HepG2 (cell line): Measurements from ENCODE around the gene ABCA2. TPM values are rescaled to one million over a fixed set of nuclear protein-coding genes. Genes with fewer than 3 reads are reported as not detected.

Experiments used
- ATF4 ChIP-seq, 2 experiments: fragments of 450-650 bp in 1 of 2; sonication (generic) in 1 of 2; formaldehyde crosslinking; IDR thresholded peaks; 2 replicates each; pipeline versions ENCODE4 v1.5.0 to v1.8.0; 2020 to 2022; ENCODE audit warnings: mild to moderate bottlenecking in 1 of 2, missing genetic modification reagents in 1 of 2
- HES4 ChIP-seq: sonication (generic); formaldehyde crosslinking; IDR thresholded peaks from 2 replicates; pipeline ENCODE4 v1.9.0; 2021; ENCODE audit warnings: mild to moderate bottlenecking, missing genetic modification reagents, borderline replicate concordance
- MTA1 ChIP-seq: sonication (generic); formaldehyde crosslinking; IDR thresholded peaks from 2 replicates; pipeline ENCODE4 v1.4.0; 2020; ENCODE audit warnings: missing genetic modification reagents, mild to moderate bottlenecking, borderline replicate concordance
- NCOA2 ChIP-seq: sonication (generic); formaldehyde crosslinking; IDR thresholded peaks from 2 replicates; pipeline ENCODE4 v1.8.0; 2022; ENCODE audit warnings: inconsistent platforms
- SALL2 ChIP-seq: sonication (generic); formaldehyde crosslinking; IDR thresholded peaks from 2 replicates; pipeline ENCODE4 v1.8.1; 2023; ENCODE audit warnings: mild to moderate bottlenecking, missing genetic modification reagents, inconsistent platforms
- SMAD3 ChIP-seq: sonication (generic); formaldehyde crosslinking; IDR thresholded peaks from 2 replicates; pipeline ENCODE4 v1.4.0; 2020; ENCODE audit warnings: missing genetic modification reagents
- SP140L ChIP-seq: sonication (generic); formaldehyde crosslinking; IDR thresholded peaks from 2 replicates; pipeline ENCODE4 v1.4.0; 2020; ENCODE audit warnings: missing genetic modification reagents, borderline replicate concordance
- TCF7 ChIP-seq: sonication (generic); IDR thresholded peaks from 2 replicates; pipeline ENCODE4 v1.6.1; 2016; ENCODE audit warnings: antibody characterized with exemption, low read depth
- TFE3 ChIP-seq: IDR thresholded peaks from 2 replicates; pipeline ENCODE4 v1.6.1; 2016
- ZMAT3 ChIP-seq: sonication (generic); formaldehyde crosslinking; conservative IDR thresholded peaks from 2 replicates; pipeline ENCODE4 v1.7.0; 2021; ENCODE audit warnings: missing genetic modification reagents
- ZNF12 ChIP-seq: sonication (generic); formaldehyde crosslinking; IDR thresholded peaks from 2 replicates; pipeline ENCODE4 v1.5.0; 2020; ENCODE audit warnings: missing genetic modification reagents
- ZNF567 ChIP-seq: sonication (generic); formaldehyde crosslinking; IDR thresholded peaks from 2 replicates; pipeline ENCODE4 v1.8.1; 2023; ENCODE audit warnings: mild to moderate bottlenecking, missing genetic modification reagents, borderline replicate concordance
- ZNF570 ChIP-seq: sonication (generic); formaldehyde crosslinking; IDR thresholded peaks from 2 replicates; pipeline ENCODE4 v1.4.0; 2020; ENCODE audit warnings: mild to moderate bottlenecking, missing genetic modification reagents, borderline replicate concordance
- ZSCAN12 ChIP-seq: sonication (generic); formaldehyde crosslinking; IDR thresholded peaks from 2 replicates; pipeline ENCODE4 v1.9.0; 2021; ENCODE audit warnings: mild to moderate bottlenecking, missing genetic modification reagents
- polyA plus RNA-seq, 8 experiments: library from polyadenylated mRNA; depleted of rRNA in 3 of 8; stranded (reverse) in 7 of 8; unstranded in 1 of 8; fragments of >200 nt; fragmentation: Illumina TruSeq in 4 of 8; extraction: Trizol in 4 of 8; gene quantifications; 2 replicates each; pipeline versions ENCODE4 v1.2.1 to v1.2.3, GENCODE V29; 2011 to 2016; ENCODE audit warnings: low read depth in 4 of 8, missing spikeins in 1 of 8, mixed read lengths in 1 of 8; ENCODE audit not compliant: insufficient read depth in 1 of 8
- total RNA-seq, 5 experiments: library from RNA; depleted of rRNA; stranded (reverse); fragments of >200 nt; fragmentation: Illumina TruSeq; extraction: Trizol; gene quantifications; 2 replicates each; pipeline ENCODE4 v1.2.3, GENCODE V29; 2016; ENCODE audit warnings: low read depth in 1 of 5
- TF ChIP-seq, protein P1 (sequence below): sonication (generic); formaldehyde crosslinking; IDR thresholded peaks from 2 replicates; pipeline ENCODE4 v1.5.1; 2020; ENCODE audit warnings: mild to moderate bottlenecking, missing genetic modification reagents, moderate library complexity
- TF ChIP-seq, protein P2 (sequence below): sonication (generic); formaldehyde crosslinking; IDR thresholded peaks from 2 replicates; pipeline ENCODE4 v1.4.0; 2020; ENCODE audit warnings: missing genetic modification reagents
- TF ChIP-seq, protein P3 (sequence below): sonication (generic); formaldehyde crosslinking; conservative IDR thresholded peaks from 2 replicates; pipeline ENCODE4 v1.8.1; 2023; ENCODE audit warnings: missing genetic modification reagents
- TF ChIP-seq, protein P4 (sequence below): sonication (generic); formaldehyde crosslinking; IDR thresholded peaks from 2 replicates; pipeline ENCODE4 v1.4.0; 2020; ENCODE audit warnings: missing genetic modification reagents

The ABCA2 gene
- total and polyA plus RNA-seq, 2 of the 13 experiments (the other 11 are each of a cell fraction or from before 2014, with no cell fraction given), result 2.9 to 19.2 TPM

GRCh38 chr9:137046088-137046787 is 18.2 kb upstream of the ABCA2 start, which contains the start of gene NPDC1 (continued):
- TF ChIP-seq ZNF567 (CRISPR knock-in tag), result 0 out of 2 replicates have a peak, but pooled peaks have one; percentile 73
- peak in 1 of 2 experiments; percentile 53; a peak in 1 of 4 replicates for TF ChIP-seq ATF4 (CRISPR knock-in tag; IDR thresholded peaks at IDR 0.05)
- TF ChIP-seq HES4 (CRISPR knock-in tag), result peak; percentile 66; the same call in 1 of the 2 replicates
- peak; percentile 96 for TF ChIP-seq SMAD3
- TF ChIP-seq, protein P1, sequence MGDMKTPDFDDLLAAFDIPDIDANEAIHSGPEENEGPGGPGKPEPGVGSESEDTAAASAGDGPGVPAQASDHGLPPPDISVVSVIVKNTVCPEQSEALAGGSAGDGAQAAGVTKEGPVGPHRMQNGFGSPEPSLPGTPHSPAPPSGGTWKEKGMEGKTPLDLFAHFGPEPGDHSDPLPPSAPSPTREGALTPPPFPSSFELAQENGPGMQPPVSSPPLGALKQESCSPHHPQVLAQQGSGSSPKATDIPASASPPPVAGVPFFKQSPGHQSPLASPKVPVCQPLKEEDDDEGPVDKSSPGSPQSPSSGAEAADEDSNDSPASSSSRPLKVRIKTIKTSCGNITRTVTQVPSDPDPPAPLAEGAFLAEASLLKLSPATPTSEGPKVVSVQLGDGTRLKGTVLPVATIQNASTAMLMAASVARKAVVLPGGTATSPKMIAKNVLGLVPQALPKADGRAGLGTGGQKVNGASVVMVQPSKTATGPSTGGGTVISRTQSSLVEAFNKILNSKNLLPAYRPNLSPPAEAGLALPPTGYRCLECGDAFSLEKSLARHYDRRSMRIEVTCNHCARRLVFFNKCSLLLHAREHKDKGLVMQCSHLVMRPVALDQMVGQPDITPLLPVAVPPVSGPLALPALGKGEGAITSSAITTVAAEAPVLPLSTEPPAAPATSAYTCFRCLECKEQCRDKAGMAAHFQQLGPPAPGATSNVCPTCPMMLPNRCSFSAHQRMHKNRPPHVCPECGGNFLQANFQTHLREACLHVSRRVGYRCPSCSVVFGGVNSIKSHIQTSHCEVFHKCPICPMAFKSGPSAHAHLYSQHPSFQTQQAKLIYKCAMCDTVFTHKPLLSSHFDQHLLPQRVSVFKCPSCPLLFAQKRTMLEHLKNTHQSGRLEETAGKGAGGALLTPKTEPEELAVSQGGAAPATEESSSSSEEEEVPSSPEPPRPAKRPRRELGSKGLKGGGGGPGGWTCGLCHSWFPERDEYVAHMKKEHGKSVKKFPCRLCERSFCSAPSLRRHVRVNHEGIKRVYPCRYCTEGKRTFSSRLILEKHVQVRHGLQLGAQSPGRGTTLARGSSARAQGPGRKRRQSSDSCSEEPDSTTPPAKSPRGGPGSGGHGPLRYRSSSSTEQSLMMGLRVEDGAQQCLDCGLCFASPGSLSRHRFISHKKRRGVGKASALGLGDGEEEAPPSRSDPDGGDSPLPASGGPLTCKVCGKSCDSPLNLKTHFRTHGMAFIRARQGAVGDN (CRISPR knock-in tag), result peak; percentile 79
- peak; percentile 51; the same call in 1 of the 2 replicates for TF ChIP-seq NCOA2 (CRISPR knock-in tag)
- TF ChIP-seq MTA1 (CRISPR knock-in tag), result 0 out of 2 replicates have a peak, but pooled peaks have one; percentile 58
- peak; percentile 55; the same call in 1 of the 2 replicates for TF ChIP-seq TFE3 (CRISPR knock-in tag)
- peak; percentile 78; the same call in 1 of the 2 replicates for TF ChIP-seq ZSCAN12 (CRISPR knock-in tag)
- TF ChIP-seq, protein P2, sequence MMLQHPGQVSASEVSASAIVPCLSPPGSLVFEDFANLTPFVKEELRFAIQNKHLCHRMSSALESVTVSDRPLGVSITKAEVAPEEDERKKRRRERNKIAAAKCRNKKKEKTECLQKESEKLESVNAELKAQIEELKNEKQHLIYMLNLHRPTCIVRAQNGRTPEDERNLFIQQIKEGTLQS (CRISPR knock-in tag), result peak; percentile 49; the same call in 1 of the 2 replicates
- no peak for TF ChIP-seq ZNF570 (CRISPR knock-in tag)
- TF ChIP-seq ZNF12 (CRISPR knock-in tag), result 0 out of 2 replicates have a peak, but pooled peaks have one; percentile 40
- TF ChIP-seq, protein P3, sequence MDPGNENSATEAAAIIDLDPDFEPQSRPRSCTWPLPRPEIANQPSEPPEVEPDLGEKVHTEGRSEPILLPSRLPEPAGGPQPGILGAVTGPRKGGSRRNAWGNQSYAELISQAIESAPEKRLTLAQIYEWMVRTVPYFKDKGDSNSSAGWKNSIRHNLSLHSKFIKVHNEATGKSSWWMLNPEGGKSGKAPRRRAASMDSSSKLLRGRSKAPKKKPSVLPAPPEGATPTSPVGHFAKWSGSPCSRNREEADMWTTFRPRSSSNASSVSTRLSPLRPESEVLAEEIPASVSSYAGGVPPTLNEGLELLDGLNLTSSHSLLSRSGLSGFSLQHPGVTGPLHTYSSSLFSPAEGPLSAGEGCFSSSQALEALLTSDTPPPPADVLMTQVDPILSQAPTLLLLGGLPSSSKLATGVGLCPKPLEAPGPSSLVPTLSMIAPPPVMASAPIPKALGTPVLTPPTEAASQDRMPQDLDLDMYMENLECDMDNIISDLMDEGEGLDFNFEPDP (CRISPR knock-in tag), result 0 out of 2 replicates have a peak, but pooled peaks have one; percentile 96
- TF ChIP-seq ZMAT3, result 0 out of 2 replicates have a peak, but pooled peaks have one; percentile 55
- 0 out of 2 replicates have a peak, but pooled peaks have one; percentile 67 for TF ChIP-seq SALL2 (CRISPR knock-in tag)
- peak; percentile 87; the same call in 1 of the 2 replicates for TF ChIP-seq SP140L (CRISPR knock-in tag)
- no peak for TF ChIP-seq TCF7
- TF ChIP-seq, protein P4, sequence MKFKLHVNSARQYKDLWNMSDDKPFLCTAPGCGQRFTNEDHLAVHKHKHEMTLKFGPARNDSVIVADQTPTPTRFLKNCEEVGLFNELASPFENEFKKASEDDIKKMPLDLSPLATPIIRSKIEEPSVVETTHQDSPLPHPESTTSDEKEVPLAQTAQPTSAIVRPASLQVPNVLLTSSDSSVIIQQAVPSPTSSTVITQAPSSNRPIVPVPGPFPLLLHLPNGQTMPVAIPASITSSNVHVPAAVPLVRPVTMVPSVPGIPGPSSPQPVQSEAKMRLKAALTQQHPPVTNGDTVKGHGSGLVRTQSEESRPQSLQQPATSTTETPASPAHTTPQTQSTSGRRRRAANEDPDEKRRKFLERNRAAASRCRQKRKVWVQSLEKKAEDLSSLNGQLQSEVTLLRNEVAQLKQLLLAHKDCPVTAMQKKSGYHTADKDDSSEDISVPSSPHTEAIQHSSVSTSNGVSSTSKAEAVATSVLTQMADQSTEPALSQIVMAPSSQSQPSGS (CRISPR knock-in tag), result 0 out of 2 replicates have a peak, but pooled peaks have one; percentile 40
